HCT116 (cell line): ENCODE results near the gene KCND2. TPM values are rescaled to one million over a fixed set of nuclear protein-coding genes. Genes with fewer than 3 reads are reported as not detected.

Source experiments
- ATAC-seq: fragments of 200-7000 bp; cut with Tn5 transposase; 2 replicates; pipeline ENCODE4 v1.9.1; 2020; ENCODE audit warnings: mild to moderate bottlenecking, moderate library complexity
- BruUV-seq: library from RNA; stranded (reverse); fragments of 400-500 nt; replicated peaks from 2 replicates; lab custom pipeline; 2021; lab: Mats Ljungman, UMichigan
- CTCF ChIA-PET: fragments of 300-600 bp; sonication (Branson Sonifier 250); formaldehyde crosslinking; loops from one replicate; lab custom pipeline; 2021; ENCODE audit warnings: antibody characterized with exemption; lab: Charles Lee
- POLR2A ChIA-PET: fragments of 300-600, 350-600 bp; sonication (Branson Sonifier 250); formaldehyde crosslinking; loops from one replicate; lab custom pipeline; 2021; ENCODE audit warnings: antibody characterized with exemption; lab: Charles Lee
- RAD21 ChIA-PET, 2 experiments: fragments of 300-600 bp; sonication (Branson Sonifier 250); formaldehyde crosslinking; loops; one replicate each; lab custom pipeline; 2023; ENCODE audit warnings: low total read pairs in 2 of 2; ENCODE audit not compliant: uncharacterized antibody in 2 of 2, unreplicated experiment in 2 of 2, low non-redundant PET in 1 of 2; lab: Charles Lee
- DNase-seq: peaks from one replicate; pipeline ENCODE4 v3.0.0-alpha.2; 2010; ENCODE audit warnings: low read depth, low spot score
- H2AFZ ChIP-seq: fragments of 200-600 bp; shearing (Covaris generic), sonication (generic); 2 replicates; pipeline ENCODE4 v1.6.1; 2017; ENCODE audit warnings: low read depth, mixed run types, mixed read lengths, antibody characterized with exemption, low read length; ENCODE audit not compliant: poor library complexity, severe bottlenecking
- H3K27ac ChIP-seq: 2 replicates; pipeline ENCODE4 v1.5.1; 2012; ENCODE audit warnings: low read depth, low read length
- H3K27me3 ChIP-seq: fragments of 200-600 bp; sonication (generic); 2 replicates; pipeline ENCODE4 v1.6.1; 2016; ENCODE audit warnings: mixed run types, low read length, mixed read lengths; ENCODE audit not compliant: insufficient read depth
- H3K36me3 ChIP-seq, 2 experiments: fragments of 200-500 bp in 1 of 2; fragments of 200-600 bp in 1 of 2; sonication (Bioruptor generic) in 1 of 2; sonication (generic) in 1 of 2; 2 replicates each; pipeline versions ENCODE4 v1.5.1 to v1.6.1; 2014 to 2016; ENCODE audit warnings: low read length in 2 of 2, inconsistent platforms in 1 of 2, mixed read lengths in 1 of 2, mixed run types in 1 of 2; ENCODE audit not compliant: insufficient read depth in 2 of 2, control insufficient read depth in 1 of 2
- H3K4me1 ChIP-seq, 2 experiments: fragments of 200-600 bp in 1 of 2; sonication (generic) in 1 of 2; 2 replicates each; pipeline versions ENCODE4 v1.5.1 to v1.6.1; 2012 to 2017; ENCODE audit warnings: low read length in 2 of 2, inconsistent platforms in 1 of 2, mild to moderate bottlenecking in 1 of 2, mixed read lengths in 1 of 2, mixed run types in 1 of 2, moderate library complexity in 1 of 2; ENCODE audit not compliant: insufficient read depth in 2 of 2, control insufficient read depth in 1 of 2
- H3K4me2 ChIP-seq: fragments of 200-600 bp; sonication (generic); 2 replicates; pipeline ENCODE4 v1.6.1; 2017; ENCODE audit warnings: mixed run types, low read length, mixed read lengths
- H3K4me3 ChIP-seq, 2 experiments: fragments of 200-600 bp in 1 of 2; sonication (generic) in 1 of 2; replicated peaks in 1 of 2; 2 replicates each; pipeline ENCODE4 v1.5.1; 2011 to 2016; ENCODE audit warnings: low read length in 2 of 2, control low read depth in 1 of 2, low read depth in 1 of 2, mild to moderate bottlenecking in 1 of 2, mixed read lengths in 1 of 2, mixed run types in 1 of 2
- H3K79me2 ChIP-seq: fragments of 200-600 bp; sonication (generic); 2 replicates; pipeline ENCODE4 v1.6.1; 2017; ENCODE audit warnings: mild to moderate bottlenecking, mixed run types, low read length, moderate library complexity, mixed read lengths; ENCODE audit not compliant: insufficient read depth
- H3K9ac ChIP-seq: fragments of 200-600 bp; sonication (generic); 2 replicates; pipeline ENCODE4 v1.6.1; 2016; ENCODE audit warnings: low read length, mixed read lengths
- H3K9me2 ChIP-seq: fragments of 200-600 bp; sonication (generic), shearing (Covaris generic); 2 replicates; pipeline ENCODE4 v1.6.1; 2017; ENCODE audit warnings: mixed run types, mild to moderate bottlenecking, moderate library complexity; ENCODE audit not compliant: insufficient read depth
- H3K9me3 ChIP-seq, 2 experiments: fragments of 200-500 bp in 1 of 2; fragments of 200-600 bp in 1 of 2; sonication (Bioruptor generic) in 1 of 2; sonication (generic) in 1 of 2; 2 replicates each; pipeline ENCODE4 v1.6.1; 2014 to 2017; ENCODE audit warnings: low read length in 2 of 2, mixed read lengths in 2 of 2, inconsistent platforms in 1 of 2, low read depth in 1 of 2, mild to moderate bottlenecking in 1 of 2, mixed run types in 1 of 2, moderate library complexity in 1 of 2; ENCODE audit not compliant: control insufficient read depth in 1 of 2, insufficient read depth in 1 of 2
- H4K20me1 ChIP-seq: fragments of 200-600 bp; sonication (generic), shearing (Covaris generic); 2 replicates; pipeline ENCODE4 v1.6.1; 2017; ENCODE audit warnings: mixed run types, mild to moderate bottlenecking, moderate library complexity; ENCODE audit not compliant: insufficient read depth
- ATF3 ChIP-seq: IDR thresholded peaks from 2 replicates; pipeline ENCODE4 v1.6.1; 2012
- CBX3 ChIP-seq: IDR thresholded peaks from 2 replicates; pipeline ENCODE4 v1.6.1; 2012; ENCODE audit warnings: low read depth
- CEBPB ChIP-seq: IDR thresholded peaks from 2 replicates; pipeline ENCODE4 v1.6.1; 2012; ENCODE audit warnings: low read depth
- EGR1 ChIP-seq: IDR thresholded peaks from 2 replicates; pipeline ENCODE4 v1.6.1; 2012; ENCODE audit warnings: low read depth
- ELF1 ChIP-seq: IDR thresholded peaks from 2 replicates; pipeline ENCODE4 v1.6.1; 2012; ENCODE audit warnings: low read depth, borderline replicate concordance
- EZH2 ChIP-seq: fragments of 200-600 bp; sonication (generic); IDR thresholded peaks from 2 replicates; pipeline ENCODE4 v1.6.1; 2017; ENCODE audit warnings: antibody characterized with exemption, mixed run types
- FOSL1 ChIP-seq: IDR thresholded peaks from 2 replicates; pipeline ENCODE4 v1.6.1; 2012; ENCODE audit warnings: low read depth
- JUND ChIP-seq: IDR thresholded peaks from 2 replicates; pipeline ENCODE4 v1.6.1; 2012
- POLR2A ChIP-seq: IDR thresholded peaks from 2 replicates; pipeline ENCODE4 v1.7.0; 2011; ENCODE audit warnings: borderline replicate concordance; ENCODE audit not compliant: insufficient read depth, insufficient read length; ENCODE audit errors: extremely low read depth
- POLR2AphosphoS5 ChIP-seq: IDR thresholded peaks from 2 replicates; pipeline ENCODE4 v1.6.1; 2011; ENCODE audit warnings: mild to moderate bottlenecking, low read depth, low read length, moderate library complexity
- REST ChIP-seq: IDR thresholded peaks from 2 replicates; pipeline ENCODE4 v1.6.1; 2012; ENCODE audit warnings: low read depth
- SIN3A ChIP-seq: IDR thresholded peaks from 2 replicates; pipeline ENCODE4 v1.6.1; 2012; ENCODE audit warnings: low read depth
- YY1 ChIP-seq: IDR thresholded peaks from 2 replicates; pipeline ENCODE4 v1.6.1; 2011; ENCODE audit warnings: low read length, low read depth, moderate library complexity, mild to moderate bottlenecking; ENCODE audit not compliant: insufficient replicate concordance; ENCODE audit errors: extremely low read depth
- ZBTB33 ChIP-seq: IDR thresholded peaks from 2 replicates; pipeline ENCODE4 v1.6.1; 2011; ENCODE audit warnings: mild to moderate bottlenecking, low read length, moderate library complexity; ENCODE audit not compliant: insufficient replicate concordance; ENCODE audit errors: extremely low read depth
- ZFX ChIP-seq: fragments of 450-650 bp; IDR thresholded peaks from 2 replicates; pipeline ENCODE4 v1.6.1; 2017
- ZNF274 ChIP-seq: fragments of 200-500 bp; sonication (Bioruptor generic); IDR thresholded peaks from 2 replicates; pipeline ENCODE4 v1.6.1; 2014; ENCODE audit warnings: mild to moderate bottlenecking, low read depth, low read length, inconsistent platforms
- intact Hi-C: fragments of 100-400 bp; cut with micrococcal nuclease; formaldehyde crosslinking; loops from 2 replicates; pipeline ENCODE4 v1.10.0; 2022
- total RNA-seq: library from RNA; stranded (reverse); gene quantifications from one replicate; pipeline ENCODE4 v1.2.1, GENCODE V29; 2021; ENCODE audit not compliant: unreplicated experiment

KCND2 gene
- total RNA-seq, 1 experiment from 2014 or later, result 0.05 TPM

- ATAC-seq, result no peak
- no peak for DNase-seq
- Histone ChIP-seq H3K27ac (no peak overlapping the region), H3K4me3 (no peak overlapping the region)
- TF ChIP-seq FOSL1 (no peak), EZH2 (no peak), ELF1 (no peak), JUND (no peak), CBX3 (no peak; the same call in 1 of the 2 replicates), SIN3A (no peak), ZFX (no peak), ATF3 (no peak)
- TF ChIP-seq, all 23 proteins: peak for 0
- POLR2A ChIA-PET, result no interaction called here
- Histone ChIP-seq H3K27me3 (no peaks in the 10 kb centered on the region), H3K9me3 (peaks cover 0 to 2% of the 10 kb centered on the region in 2 experiments; a peak in 1 of 4 replicates), H3K9ac (no peak overlapping the region), H3K9me2 (no peaks in the 10 kb centered on the region), H3K36me3 (no peaks in the 10 kb centered on the region), H2AFZ (no peak overlapping the region), H4K20me1 (no peaks in the 10 kb centered on the region), H3K79me2 (no peaks in the 10 kb centered on the region), H3K4me1 (no peaks in the 10 kb centered on the region), H3K4me2 (no peak overlapping the region)
- BruUV-seq, result no TSS peak
- CTCF ChIA-PET, result no interaction called here
- intact Hi-C loops, result no loop called here
- RAD21 ChIA-PET, result no interaction called here
Measured at GRCh38 chr7:120456699-120457098, 183.7 kb downstream of the KCND2 start.

GRCh38 chr7:120460949-120461348 is 188.0 kb downstream of the KCND2 start:
- BruUV-seq, result no TSS peak
- H3K4me2 ChIP-seq, result no peak overlapping the region
- CTCF ChIA-PET, result no interaction called here
- TF ChIP-seq ATF3 (no peak), ZNF274 (no peak), REST (no peak), CEBPB (no peak), FOSL1 (no peak), POLR2A (no peak), ZBTB33 (no peak), YY1 (no peak), EGR1 (no peak), POLR2AphosphoS5 (no peak), CBX3 (no peak), EZH2 (no peak)

More at GRCh38 chr7:120460949-120461348, 188.0 kb downstream of the KCND2 start:
- no peaks in the 10 kb centered on the region for H4K20me1 ChIP-seq
- no peaks in the 10 kb centered on the region for H3K4me1 ChIP-seq
- no peaks in the 10 kb centered on the region for H3K36me3 ChIP-seq
- intact Hi-C loops, result no loop called here
- no peak for DNase-seq
- no peak overlapping the region for H3K27ac ChIP-seq
- ATAC-seq, result no peak
- no peak overlapping the region for H3K4me3 ChIP-seq
- H3K9me3 ChIP-seq, result peaks cover 0 to 2% of the 10 kb centered on the region in 2 experiments; a peak in 1 of 4 replicates
- H3K79me2 ChIP-seq, result no peaks in the 10 kb centered on the region
- no peaks in the 10 kb centered on the region for H3K9me2 ChIP-seq
- no peak overlapping the region for H2AFZ ChIP-seq
- H3K27me3 ChIP-seq, result no peaks in the 10 kb centered on the region
- H3K9ac ChIP-seq, result no peak overlapping the region
- ChIA-PET POLR2A (no interaction called here), RAD21 (no interaction called here)
